ENCODE results near the gene ANTXR1.

ANTXR1 gene

DNA sequence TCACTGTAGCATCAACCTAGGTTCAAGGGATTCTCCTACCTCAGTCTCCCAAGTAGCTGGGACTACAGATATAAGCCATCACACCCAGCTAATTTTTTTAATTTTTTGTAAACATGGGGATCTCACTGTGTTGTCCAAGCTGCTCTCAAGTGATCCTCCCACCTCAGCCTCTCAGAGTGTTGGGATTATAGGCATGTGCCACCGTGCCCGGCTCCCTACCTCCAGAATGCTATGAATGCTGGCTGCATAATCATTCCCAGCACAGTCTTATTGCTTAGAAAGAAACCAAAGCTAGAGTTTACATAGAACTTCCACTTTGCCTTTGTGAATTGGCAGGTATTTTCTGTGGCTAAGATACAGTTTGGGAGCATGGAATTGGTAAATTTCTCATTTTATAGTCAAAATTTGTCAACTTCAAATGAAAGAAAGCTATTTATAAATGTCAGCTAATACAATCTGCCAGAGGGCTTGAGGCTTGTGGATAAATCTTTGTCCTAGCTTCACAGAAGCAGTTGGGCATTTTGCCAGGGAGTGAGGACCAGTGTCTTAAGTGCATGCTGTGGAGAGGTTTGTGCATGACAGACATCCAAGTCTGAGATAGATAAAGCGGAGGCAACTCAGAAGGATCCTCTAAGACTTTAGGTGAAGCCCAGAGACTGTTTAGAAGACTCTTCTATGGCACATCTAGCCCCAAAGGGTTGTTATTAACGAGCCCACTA lies 175.4 kb downstream of the ANTXR1 start:
- DNase-seq = no peak

DNA sequence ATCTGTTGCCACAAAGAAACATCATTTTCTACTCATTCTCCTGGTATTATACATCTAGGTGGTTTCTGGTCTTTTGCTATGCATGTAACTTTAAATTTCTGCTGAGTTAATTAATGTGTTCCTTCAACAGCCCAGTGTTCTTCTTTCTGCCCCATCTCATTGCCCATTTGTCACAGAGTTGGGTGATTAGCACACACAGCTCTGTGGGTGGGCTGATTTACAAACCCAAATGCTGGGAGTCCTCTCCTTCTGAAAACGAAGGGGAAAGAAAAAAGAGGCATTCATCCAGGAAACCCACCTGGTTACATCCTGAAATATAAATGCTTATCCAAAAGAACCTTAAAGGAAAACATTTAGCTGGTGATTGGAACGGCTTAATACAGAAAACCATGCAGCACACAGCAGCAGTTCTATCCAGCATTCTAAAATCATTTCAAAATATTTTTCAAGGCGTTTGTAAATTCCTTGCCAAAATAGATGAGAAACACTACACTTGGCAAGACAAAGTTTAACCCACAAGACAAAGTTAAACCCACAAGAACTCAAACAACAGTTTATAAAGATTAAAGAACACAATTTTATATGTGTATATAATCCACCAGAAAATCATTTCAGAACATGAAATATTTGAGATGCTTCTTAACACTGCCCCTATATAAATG lies 177.9 kb downstream of the ANTXR1 start:
- DNase-seq = no peak

DNA sequence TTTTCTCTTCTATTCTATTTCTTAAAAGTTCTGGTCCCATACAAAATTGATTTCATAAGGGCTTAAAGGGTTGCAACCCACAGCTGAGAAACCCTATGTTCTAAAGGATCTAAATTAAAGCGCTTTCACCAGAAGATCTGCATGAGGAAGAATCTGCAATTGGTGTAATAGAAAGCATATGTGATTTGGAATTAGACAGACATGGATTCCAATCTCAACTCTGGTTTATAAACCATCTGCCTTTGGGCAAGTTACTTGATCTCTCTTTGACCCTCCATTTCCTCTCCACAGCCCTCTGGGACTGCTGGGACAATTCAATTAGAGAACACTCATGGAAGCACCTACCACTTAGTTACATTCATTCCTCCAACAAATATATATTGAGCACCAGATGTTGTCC lies 178.7 kb downstream of the ANTXR1 start:
- no peak for DNase-seq

DNA sequence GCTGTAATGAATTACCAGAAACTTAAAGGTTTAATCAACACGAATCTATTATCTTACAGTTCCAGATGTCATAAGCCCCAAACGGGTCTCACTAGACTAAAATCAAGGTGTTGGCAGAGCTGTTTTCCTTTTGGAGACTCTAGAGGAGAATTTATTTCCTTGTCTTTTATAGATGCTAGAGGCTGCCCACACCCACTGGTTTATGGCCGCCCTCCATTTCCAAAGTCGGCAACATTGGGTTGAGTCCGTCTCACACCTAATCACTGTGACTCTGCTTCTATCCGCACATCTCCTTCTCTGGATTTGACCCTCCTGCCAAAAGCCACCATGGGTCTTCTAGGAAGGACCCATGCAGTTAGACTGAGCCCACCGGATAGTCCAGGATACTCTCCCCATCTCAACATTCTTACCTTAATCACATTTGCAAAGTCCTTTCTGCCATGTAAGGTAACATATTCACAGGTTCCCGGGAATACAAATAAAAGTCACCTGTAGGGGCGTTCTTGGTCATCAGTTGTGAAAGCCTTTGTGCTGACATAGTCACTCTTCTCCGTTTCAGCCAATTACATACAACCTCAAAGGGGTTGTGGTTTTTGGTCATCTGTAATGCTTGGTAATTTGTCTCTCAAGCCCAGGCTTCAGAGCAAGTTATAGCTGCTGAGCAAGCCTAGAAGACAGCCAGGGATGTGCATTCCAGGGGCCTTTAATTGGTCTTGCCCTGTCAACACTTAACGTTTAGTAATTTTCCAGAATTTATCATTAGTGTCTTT lies 179.4 kb downstream of the ANTXR1 start:
- DNase-seq = no peak

DNA sequence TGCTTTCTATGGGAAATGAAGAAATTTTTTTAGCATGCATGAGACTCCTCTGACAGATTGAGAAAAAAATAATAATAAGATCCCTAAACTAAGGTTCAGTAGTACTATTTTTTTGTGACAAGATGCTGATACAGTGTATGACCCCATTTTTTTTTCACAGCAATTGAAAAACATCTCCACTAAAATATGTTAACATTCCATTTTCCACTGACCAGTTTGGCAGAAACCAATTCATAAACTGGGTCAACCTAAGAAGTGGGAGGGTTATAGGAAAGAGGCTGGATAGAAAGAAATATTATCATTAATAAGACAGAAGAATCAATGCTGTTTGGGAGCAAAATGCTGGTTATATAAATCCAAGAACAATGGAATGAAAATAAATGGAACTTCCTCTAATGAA lies 182.7 kb downstream of the ANTXR1 start:
- no peak for DNase-seq

DNA sequence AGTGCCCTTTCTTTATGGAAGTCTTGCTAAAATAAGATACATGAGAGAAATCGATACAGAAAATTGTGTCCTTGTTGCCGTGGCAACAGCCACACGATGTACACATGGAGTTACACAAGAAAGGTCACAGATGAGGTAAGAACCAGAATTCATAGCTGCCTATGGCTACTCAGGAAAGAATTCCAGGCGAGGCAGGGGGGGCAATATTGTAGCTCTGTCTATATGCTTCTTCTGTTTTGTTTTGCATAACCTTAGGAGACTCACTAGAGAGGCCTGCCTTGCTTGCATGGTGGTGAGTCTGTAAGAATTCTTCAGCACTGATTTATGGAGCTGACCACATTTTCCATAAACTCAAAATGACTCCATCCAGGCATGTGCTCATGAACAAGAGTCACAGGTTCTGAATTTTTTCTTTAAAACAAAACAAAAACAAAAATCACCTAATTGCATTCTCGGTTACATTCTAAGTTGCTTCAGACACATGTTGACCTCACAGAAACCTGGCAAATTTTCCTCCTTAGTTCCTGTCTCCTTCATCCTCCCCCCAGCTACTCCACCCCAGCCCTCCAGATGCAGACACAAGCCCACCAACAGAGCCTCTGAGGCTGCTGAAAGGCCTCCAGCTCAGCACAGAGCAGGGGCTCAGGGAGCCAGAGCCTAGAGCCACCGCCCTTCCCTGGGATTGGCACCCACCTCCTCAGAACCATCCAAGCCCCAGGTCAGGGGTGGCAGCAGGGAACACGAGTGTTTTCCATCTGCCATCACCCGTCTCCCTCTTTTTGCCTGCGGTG lies 183.5 kb downstream of the ANTXR1 start:
- DNase-seq = no peak

DNA sequence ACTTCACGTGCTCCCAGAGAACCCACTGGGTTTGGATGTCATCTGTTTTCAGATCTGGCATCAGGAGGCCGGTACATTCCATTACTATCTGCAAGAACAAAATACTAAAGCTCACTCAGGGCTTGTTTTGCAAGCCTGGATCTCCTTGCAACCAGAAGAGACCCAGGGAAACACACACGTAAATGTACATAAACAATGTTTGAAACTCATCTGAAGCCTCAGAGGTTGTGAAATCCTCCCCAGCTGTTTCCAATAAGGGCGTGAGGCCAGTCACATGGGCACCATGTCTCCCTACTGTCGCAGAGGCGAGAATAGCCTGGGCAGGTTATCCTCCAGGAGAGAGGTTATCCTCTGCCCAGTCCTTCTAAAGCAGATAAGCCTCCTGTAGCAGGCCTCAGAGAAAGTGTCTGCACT lies 187.1 kb downstream of the ANTXR1 start:
- no peak for DNase-seq

DNA sequence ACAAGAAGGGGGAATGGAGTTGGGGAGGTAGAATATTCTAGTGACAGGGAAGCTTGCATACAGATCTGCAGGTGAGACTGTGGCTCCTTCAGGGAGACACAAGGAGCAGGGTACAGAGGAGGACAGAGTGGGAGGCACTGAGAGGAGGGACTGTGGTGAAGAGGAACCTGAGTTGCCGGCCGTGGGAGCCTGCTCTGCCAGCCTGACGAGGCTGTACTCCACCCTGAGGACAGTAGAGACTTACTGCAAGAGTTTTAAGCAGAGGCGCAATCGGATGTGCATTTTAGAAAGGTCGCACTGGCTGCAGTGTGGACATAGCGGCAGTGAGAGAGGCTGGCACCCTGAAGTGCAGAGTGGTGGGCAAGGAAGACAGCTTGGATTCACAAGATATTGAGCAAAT lies 188.3 kb downstream of the ANTXR1 start:
- no peak for DNase-seq

DNA sequence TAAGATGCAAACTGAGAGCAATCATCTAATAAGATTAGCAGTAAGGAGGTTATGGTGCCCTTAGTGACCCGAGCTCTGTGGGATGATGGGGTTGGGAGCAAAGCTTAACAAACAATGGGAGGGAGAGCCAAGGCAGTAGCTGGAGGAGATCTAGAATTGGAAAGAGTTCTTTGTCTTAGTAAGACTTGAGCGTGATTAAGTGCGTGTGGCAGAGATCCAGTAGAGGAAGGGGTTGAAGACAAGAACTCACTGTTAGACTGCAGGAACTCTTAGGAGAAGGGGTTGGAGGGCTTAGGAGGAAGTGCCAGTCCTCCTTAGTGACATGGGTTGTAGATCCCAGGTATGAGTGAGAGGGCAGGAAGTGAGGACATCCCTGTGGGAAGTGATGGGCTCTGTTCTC lies 189.3 kb downstream of the ANTXR1 start:
- DNase-seq = no peak

DNA sequence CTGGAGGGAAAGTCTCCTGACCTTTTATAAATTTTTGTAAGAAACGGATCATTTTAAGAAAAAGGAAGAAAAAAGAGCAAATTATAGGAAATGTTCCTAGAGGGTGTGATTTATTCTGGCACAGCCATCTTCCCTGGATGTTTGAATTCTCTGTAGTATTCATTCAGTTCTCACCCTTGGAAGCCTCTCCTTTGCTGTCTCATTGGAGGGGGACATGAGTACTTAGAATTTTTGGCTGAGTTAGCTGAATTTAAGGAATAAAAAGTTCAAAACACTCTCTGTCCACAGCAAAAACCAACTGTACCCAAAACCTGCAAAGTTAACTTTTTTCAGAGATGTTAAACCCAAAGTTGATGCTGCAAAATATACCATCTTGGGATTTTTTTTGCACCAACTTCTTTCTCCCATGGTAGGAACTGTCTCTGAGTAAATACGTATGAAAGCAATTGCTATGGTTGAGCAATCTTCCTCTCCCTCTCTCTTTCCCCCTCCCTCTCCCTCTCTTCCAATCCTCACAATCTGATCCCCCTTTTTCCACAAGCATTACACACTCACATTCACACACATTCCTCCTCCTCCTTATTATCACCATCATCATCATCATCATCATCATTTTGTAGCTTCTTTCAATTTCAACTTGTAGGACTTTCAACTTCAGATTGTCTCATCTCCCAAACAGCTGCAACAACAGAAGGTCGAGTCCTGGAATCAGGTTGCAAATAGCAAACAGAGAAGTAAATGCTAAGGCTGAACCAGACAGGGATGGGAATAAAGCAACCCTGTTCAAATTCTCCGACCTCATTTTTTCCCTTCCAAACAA lies 190.4 kb downstream of the ANTXR1 start:
- DNase-seq = no peak

DNA sequence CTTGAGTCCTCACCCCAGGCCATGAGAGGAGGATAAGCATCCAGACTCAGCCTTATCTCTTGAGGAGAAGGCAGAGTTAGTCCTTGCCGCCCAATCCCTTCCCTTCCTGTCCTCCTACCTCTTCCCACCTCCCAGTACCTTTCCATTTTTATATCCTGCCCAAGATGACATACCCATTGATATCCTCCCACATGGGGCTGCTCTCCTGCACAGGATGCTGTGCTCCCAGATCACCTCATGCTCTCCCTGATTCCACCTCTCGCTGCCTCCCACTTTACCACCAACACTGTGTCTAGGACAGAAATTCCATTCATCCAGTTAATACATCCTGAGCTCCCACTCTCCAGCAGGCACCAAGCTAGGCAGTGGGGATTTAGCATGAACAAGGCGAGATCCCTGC lies 191.7 kb downstream of the ANTXR1 start:
- DNase-seq = no peak

DNA sequence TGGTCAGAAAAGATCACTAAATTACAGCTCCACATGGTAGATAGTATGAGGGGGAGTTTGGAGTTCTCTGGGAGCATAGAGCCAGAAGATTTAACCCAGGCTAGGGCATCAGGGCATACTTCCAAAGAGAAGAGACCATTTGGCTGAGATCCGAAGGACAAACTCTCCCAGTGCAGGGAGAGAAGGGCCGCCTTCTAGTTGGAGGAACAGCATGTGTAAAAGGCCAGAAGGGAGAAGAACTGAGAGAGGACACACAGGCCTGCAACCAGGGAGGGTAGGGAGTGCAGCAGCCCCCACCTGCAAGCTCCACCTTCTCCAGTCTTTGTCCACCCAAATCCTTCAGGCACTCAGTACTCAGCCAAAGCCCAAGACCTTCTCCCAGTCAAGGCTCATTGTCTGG lies 192.1 kb downstream of the ANTXR1 start:
- no peak for DNase-seq

DNA sequence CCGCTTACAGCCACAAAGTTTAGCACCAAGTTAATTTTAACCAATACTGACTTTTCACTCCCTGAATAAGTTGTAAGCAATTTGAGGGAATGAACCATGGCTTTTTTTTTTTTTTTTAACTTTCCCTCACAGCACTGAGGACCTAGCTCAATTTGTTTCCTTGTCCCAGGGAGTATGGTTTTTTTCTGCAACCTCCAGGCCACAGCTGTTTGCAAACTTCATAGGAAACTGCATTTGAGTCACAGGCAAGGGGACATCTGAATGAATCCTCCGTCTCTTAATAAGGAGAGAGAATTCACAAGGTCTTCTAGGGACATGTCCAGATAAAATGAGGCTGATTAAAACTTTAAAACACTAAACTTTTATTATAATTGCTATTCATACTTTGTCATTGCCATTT lies 192.5 kb downstream of the ANTXR1 start:
- DNase-seq = no peak

DNA sequence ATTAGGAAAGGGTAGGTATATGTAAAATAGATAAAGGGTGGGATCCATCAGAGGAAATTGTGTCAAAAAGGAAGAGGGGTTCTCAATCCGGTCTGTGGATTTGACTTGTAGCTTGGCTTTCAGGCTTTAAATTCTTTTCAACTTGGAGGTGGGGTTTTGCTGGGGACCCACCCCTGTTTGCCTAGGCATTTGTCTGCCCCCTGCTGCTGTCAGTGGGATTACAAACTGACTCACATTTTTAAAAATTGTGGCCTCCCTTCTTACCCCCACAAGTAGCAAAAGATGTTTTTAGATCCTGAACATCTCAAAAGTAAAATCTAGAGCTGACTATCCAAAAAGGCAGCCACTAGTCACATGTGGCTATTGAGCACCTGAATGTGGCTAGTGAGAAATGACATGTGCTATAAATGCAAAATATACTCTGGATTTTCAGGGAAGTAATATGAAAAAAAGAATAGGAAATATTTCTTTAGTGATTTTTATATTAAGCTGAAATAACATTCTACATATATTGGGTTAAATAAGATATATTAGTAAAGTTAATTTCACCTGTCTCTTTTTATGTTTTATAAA lies 195.1 kb downstream of the ANTXR1 start:
- DNase-seq = no peak

DNA sequence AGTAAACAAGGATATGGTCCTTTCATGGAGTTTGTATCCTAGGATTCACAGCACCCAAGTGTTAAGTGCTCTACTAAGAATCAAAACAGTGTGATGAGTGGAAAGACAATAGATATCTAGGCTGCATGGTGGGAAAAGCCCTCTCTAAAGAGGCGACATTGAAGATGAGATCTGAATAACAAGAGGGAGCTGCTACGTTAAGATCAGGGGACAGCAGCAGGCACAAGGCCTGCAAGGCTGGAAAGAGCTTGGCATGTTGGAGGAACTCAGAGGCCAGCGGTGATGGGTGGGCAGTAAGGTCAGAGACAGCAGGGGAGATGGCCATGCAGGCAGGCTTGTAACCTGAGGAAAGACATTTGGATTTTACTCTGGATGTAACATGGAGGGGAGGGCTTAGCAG lies 196.5 kb downstream of the ANTXR1 start:
- DNase-seq = no peak

DNA sequence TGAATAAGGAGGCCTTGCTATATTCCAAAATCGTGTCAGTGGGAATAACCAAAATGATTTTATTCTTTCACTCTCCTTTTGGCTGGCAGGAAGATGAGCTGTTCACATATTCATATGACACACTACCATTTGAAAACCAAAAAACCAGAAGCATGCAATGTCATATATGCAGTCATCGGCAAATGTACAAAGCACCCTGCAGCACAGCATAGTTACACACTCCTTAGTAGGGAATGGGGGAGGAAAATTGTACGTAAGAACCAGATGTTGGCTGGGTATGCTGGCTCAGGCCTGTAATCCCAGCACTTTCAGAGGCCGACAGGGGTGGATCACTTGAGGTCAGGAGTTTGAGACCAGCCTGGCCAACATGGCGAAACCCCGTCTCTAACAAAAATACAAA lies 197.4 kb downstream of the ANTXR1 start:
- DNase-seq = no peak

DNA sequence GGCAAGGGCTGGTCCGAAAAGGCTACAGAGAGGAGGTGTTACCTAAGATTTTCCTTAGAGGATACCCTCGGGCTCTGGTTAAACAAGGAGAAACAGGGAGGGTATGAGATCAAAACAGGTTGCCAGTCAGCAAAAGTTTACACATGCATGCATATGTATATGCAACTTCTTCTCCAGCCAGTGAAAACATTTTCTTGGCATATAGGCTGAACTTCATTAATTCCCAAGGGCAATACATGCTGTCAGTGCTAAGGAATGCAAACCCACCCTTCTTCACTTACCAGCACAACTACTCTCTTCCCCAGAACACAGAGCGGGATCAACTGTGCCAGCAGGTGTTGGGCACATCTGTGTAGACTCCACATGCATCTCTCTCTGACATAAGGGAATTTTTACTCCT lies 198.1 kb downstream of the ANTXR1 start:
- no peak for DNase-seq

DNA sequence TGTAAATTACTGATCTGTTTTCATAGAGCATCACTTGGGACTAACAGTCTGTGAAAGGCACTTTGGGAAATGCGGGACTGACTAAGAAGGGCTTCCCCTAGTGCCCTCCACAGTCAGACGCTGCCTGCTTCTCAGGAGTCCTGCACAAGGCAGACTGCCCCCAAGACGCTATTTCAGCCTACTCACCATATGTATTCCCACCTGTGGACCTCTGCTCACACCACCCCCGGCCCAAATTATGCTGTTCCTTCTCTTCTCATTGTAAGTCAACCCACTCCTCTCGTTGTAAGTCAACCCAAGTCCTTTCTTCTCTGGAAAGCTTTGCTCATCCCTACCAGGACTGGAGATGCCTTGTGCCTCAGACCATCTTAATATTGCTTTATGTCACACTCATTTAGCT lies 198.7 kb downstream of the ANTXR1 start:
- DNase-seq = no peak

DNA sequence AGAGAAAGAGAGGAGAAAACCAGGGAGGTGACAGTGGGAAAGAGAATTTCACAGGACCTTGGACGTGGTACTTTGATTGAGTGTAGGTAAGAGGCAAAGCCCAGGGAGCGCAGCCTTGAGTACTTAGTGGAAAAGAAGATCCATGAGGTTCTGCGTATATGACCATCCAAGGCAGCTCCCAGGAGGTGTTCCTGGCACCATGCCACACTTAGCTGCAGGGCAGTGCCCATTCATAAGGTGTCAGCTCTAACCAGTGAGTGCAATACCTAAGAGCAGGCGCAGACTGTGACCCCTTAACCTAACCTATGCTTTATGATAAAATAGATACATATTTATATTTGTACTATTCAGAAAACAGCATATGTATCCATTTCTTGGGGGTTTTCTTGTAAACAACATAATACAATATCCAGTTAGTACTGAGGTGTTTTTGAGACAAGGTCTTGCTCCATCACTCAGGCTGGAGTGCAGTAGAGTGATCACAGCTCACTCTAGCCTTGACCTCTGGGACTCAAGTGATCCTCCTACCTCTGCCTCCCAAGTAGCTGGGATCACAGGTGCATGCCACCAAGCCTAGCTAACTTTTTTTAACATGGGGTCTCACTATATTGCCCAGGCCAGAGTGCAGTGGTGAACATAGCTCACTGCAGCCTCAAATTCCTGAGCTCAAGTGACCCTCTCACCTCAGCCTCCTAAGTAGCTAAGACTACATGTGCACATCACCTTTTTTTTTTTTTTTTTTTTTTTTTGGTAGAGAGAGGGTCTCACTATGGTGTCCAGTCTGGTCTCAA lies 199.5 kb downstream of the ANTXR1 start:
- DNase-seq = no peak

DNA sequence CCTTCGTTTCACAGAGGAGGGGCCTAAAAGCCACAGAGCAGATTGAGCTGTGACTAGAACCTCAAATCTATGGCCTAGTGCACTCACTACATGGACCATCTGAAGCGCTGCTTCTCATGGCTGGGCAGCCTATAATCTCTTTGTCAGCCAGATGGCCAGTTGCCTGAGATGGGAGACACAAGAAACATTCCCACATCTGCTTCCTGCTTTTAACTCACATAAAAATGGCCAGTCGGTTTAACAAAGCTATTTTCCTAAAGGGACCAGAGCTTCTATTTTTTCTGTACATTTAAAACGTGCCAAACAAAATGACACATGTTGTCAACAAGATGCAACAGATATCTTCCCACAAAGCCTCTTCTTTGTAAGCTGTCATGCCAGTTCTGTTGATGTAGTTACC lies 200.2 kb downstream of the ANTXR1 start:
- DNase-seq = no peak

DNA sequence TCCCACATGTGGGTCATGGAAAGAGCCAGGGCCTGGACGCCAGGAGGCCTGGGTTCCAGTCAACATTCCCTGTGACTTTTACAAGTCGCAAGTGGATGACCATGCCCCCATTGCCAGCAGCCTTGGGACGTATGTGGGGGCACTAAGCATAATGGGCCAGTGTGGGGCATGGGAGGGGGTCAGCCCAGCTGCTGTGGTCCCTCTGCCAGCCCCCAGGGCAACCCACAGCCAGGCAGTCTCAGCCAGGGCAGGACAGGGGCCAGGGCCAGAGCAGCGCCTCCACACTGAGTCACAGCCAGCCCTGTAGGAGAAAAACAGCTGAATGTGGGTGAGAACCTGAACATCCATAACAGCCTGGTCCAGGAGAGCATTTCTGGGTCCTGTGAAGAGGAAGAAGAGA lies 200.8 kb downstream of the ANTXR1 start:
- no peak for DNase-seq
